HepG2 (cell line): Measurements from ENCODE around the gene PLOD3. TPM values are rescaled to one million over a fixed set of nuclear protein-coding genes. Genes with fewer than 3 reads are reported as not detected.

ENCODE experiments used
- CBX5 ChIP-seq: sonication (generic); formaldehyde crosslinking; IDR thresholded peaks from 2 replicates; pipeline ENCODE4 v1.4.0; 2020; ENCODE audit warnings: missing genetic modification reagents, borderline replicate concordance
- CCAR2 ChIP-seq: fragments of 200-400 bp; formaldehyde crosslinking; optimal IDR thresholded peaks from 2 replicates; pipeline ENCODE3; 2018; ENCODE audit warnings: low read depth, mild to moderate bottlenecking, low read length, moderate library complexity
- CHCHD3 ChIP-seq: sonication (generic); formaldehyde crosslinking; IDR thresholded peaks from 2 replicates; pipeline ENCODE4 v1.8.0; 2022; ENCODE audit warnings: mild to moderate bottlenecking, missing genetic modification reagents, moderate library complexity
- DMTF1 ChIP-seq: sonication (generic); formaldehyde crosslinking; IDR thresholded peaks from 2 replicates; pipeline ENCODE4 v1.4.0; 2020; ENCODE audit warnings: mild to moderate bottlenecking, missing genetic modification reagents
- HOXD1 ChIP-seq: sonication (generic); formaldehyde crosslinking; IDR thresholded peaks from 2 replicates; pipeline ENCODE4 v1.5.0; 2020; ENCODE audit warnings: missing genetic modification reagents
- KMT2B ChIP-seq: IDR thresholded peaks from 2 replicates; pipeline ENCODE4 v1.6.1; 2016; ENCODE audit warnings: missing genetic modification reagents, missing compliant biosample characterization
- MTA1 ChIP-seq: sonication (generic); formaldehyde crosslinking; IDR thresholded peaks from 2 replicates; pipeline ENCODE4 v1.4.0; 2020; ENCODE audit warnings: missing genetic modification reagents, mild to moderate bottlenecking, borderline replicate concordance
- PAF1 ChIP-seq: IDR thresholded peaks from 2 replicates; pipeline ENCODE4 v1.6.1; 2016; ENCODE audit warnings: missing genetic modification reagents, missing compliant biosample characterization
- TEAD3 ChIP-seq: optimal IDR thresholded peaks from 2 replicates; pipeline ENCODE3; 2016; ENCODE audit warnings: borderline replicate concordance
- ZBTB40 ChIP-seq, 2 experiments: fragments of 450-650 bp in 1 of 2; sonication (generic) in 1 of 2; formaldehyde crosslinking in 1 of 2; IDR thresholded peaks; 2 replicates each; pipeline versions ENCODE4 v1.6.1 to v1.8.0; 2016 to 2022; ENCODE audit warnings: antibody characterized with exemption in 1 of 2, mild to moderate bottlenecking in 1 of 2, missing genetic modification reagents in 1 of 2
- ZC3H13 ChIP-seq: sonication (generic); formaldehyde crosslinking; IDR thresholded peaks from 2 replicates; pipeline ENCODE4 v1.8.1; 2023; ENCODE audit warnings: mild to moderate bottlenecking, missing genetic modification reagents, moderate library complexity
- ZFP36 ChIP-seq: fragments of 150-350 bp; IDR thresholded peaks from 2 replicates; pipeline ENCODE4 v1.6.1; 2018; ENCODE audit warnings: borderline replicate concordance, low read length, low read depth; ENCODE audit not compliant: partially characterized antibody
- ZFX ChIP-seq: sonication (generic); formaldehyde crosslinking; IDR thresholded peaks from 2 replicates; pipeline ENCODE4 v1.4.0; 2020; ENCODE audit warnings: mild to moderate bottlenecking, low read depth, missing genetic modification reagents, moderate library complexity
- ZNF282 ChIP-seq: fragments of 450-650 bp; IDR thresholded peaks from 2 replicates; pipeline ENCODE4 v1.6.1; 2018; ENCODE audit not compliant: partially characterized antibody
- ZSCAN12 ChIP-seq: sonication (generic); formaldehyde crosslinking; IDR thresholded peaks from 2 replicates; pipeline ENCODE4 v1.9.0; 2021; ENCODE audit warnings: mild to moderate bottlenecking, missing genetic modification reagents
- ZZZ3 ChIP-seq: sonication (generic); formaldehyde crosslinking; IDR thresholded peaks from 2 replicates; pipeline ENCODE4 v1.4.0; 2020; ENCODE audit warnings: missing genetic modification reagents, mild to moderate bottlenecking, borderline replicate concordance
- polyA plus RNA-seq, 8 experiments: library from polyadenylated mRNA; depleted of rRNA in 3 of 8; stranded (reverse) in 7 of 8; unstranded in 1 of 8; fragments of >200 nt; fragmentation: Illumina TruSeq in 4 of 8; extraction: Trizol in 4 of 8; gene quantifications; 2 replicates each; pipeline versions ENCODE4 v1.2.1 to v1.2.3, GENCODE V29; 2011 to 2016; ENCODE audit warnings: low read depth in 4 of 8, missing spikeins in 1 of 8, mixed read lengths in 1 of 8; ENCODE audit not compliant: insufficient read depth in 1 of 8
- total RNA-seq, 5 experiments: library from RNA; depleted of rRNA; stranded (reverse); fragments of >200 nt; fragmentation: Illumina TruSeq; extraction: Trizol; gene quantifications; 2 replicates each; pipeline ENCODE4 v1.2.3, GENCODE V29; 2016; ENCODE audit warnings: low read depth in 1 of 5
- TF ChIP-seq, protein P1 (sequence below): sonication (generic); formaldehyde crosslinking; IDR thresholded peaks from 2 replicates; pipeline ENCODE4 v1.5.0; 2020; ENCODE audit warnings: missing genetic modification reagents, mild to moderate bottlenecking, borderline replicate concordance

The PLOD3 gene
- total and polyA plus RNA-seq, 2 of the 13 experiments (the other 11 are each of a cell fraction or from before 2014, with no cell fraction given), result 65.8 to 67.4 TPM

GRCh38 chr7:101165075-101165957 is 52.1 kb downstream of the PLOD3 start, which contains the start of gene VGF (continued):
- TF ChIP-seq CHCHD3 (CRISPR knock-in tag), result peak; percentile 93
- TF ChIP-seq ZFX (CRISPR knock-in tag), result no peak
- TF ChIP-seq HOXD1 (CRISPR knock-in tag), result peak; percentile 99
- TF ChIP-seq CBX5, result peak; percentile 83; the same call in 1 of the 2 replicates
- peak; percentile 99 for TF ChIP-seq ZSCAN12 (CRISPR knock-in tag)
- TF ChIP-seq ZFP36, result no peak
- TF ChIP-seq TEAD3, result peak; percentile 81
- TF ChIP-seq, protein P1, sequence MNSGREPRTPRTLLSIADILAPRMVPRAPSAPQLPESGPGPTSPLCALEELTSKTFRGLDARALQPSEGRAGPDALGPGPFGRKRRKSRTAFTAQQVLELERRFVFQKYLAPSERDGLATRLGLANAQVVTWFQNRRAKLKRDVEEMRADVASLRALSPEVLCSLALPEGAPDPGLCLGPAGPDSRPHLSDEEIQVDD, result peak; percentile 98
- TF ChIP-seq KMT2B, result peak; percentile 90
- TF ChIP-seq MTA1 (CRISPR knock-in tag), result 0 out of 2 replicates have a peak, but pooled peaks have one; percentile 34
- no peak for TF ChIP-seq PAF1 (CRISPR knock-in tag)
- TF ChIP-seq ZZZ3 (CRISPR knock-in tag), result 0 out of 2 replicates have a peak, but pooled peaks have one; percentile 67
- peak; percentile 95 for TF ChIP-seq ZC3H13 (CRISPR knock-in tag)
- no peak for TF ChIP-seq DMTF1
- no peak for TF ChIP-seq CCAR2
- TF ChIP-seq ZBTB40 (IDR thresholded peaks at IDR 0.05), result no peak
- TF ChIP-seq ZBTB40 (CRISPR knock-in tag; IDR thresholded peaks at IDR 0.05), result peak; percentile 89
- no peak for TF ChIP-seq ZNF282
